KOPT-K1 (cell line): Measurements from ENCODE around the gene ENAH.

ENCODE experiments used
- H3K27ac ChIP-seq: fragments of 200-600 bp; sonication (generic); 2 replicates; pipeline ENCODE4 v1.5.1; 2016; ENCODE audit warnings: antibody characterized with exemption, mild to moderate bottlenecking, low read depth, low read length; ENCODE audit not compliant: poor library complexity, severe bottlenecking
- H3K36me3 ChIP-seq: fragments of 200-600 bp; sonication (generic); 2 replicates; pipeline ENCODE4 v1.5.1; 2017; ENCODE audit warnings: antibody characterized with exemption, mild to moderate bottlenecking, low read length, moderate library complexity; ENCODE audit not compliant: insufficient read depth
- H3K9me3 ChIP-seq: fragments of 200-600 bp; sonication (generic); 2 replicates; pipeline ENCODE4 v1.5.1; 2017; ENCODE audit warnings: antibody characterized with exemption, low read length, mild to moderate bottlenecking; ENCODE audit not compliant: insufficient read depth, poor library complexity, severe bottlenecking

The ENAH gene

GRCh38 chr1:225508538-225509375, 144.2 kb downstream of the ENAH start:
- no peak overlapping the region for H3K27ac ChIP-seq
- no peaks in the 10 kb centered on the region for H3K36me3 ChIP-seq
- H3K9me3 ChIP-seq, result no peaks in the 10 kb centered on the region

GRCh38 chr1:225506727-225507126, 146.2 kb downstream of the ENAH start:
- Histone ChIP-seq H3K27ac (no peak overlapping the region), H3K9me3 (no peaks in the 10 kb centered on the region), H3K36me3 (no peaks in the 10 kb centered on the region)

GRCh38 chr1:225504776-225505175, 148.1 kb downstream of the ENAH start:
- Histone ChIP-seq H3K27ac (no peak overlapping the region), H3K36me3 (no peaks in the 10 kb centered on the region), H3K9me3 (no peaks in the 10 kb centered on the region)

- no peak overlapping the region for H3K27ac ChIP-seq
- no peaks in the 10 kb centered on the region for H3K9me3 ChIP-seq
- H3K36me3 ChIP-seq, result no peaks in the 10 kb centered on the region
Observed at GRCh38 chr1:225500624-225501192, 152.2 kb downstream of the ENAH start.

- Histone ChIP-seq H3K27ac (no peak overlapping the region), H3K36me3 (no peaks in the 10 kb centered on the region), H3K9me3 (no peaks in the 10 kb centered on the region)
Observed at GRCh38 chr1:225498549-225499136, 154.3 kb downstream of the ENAH start.

GRCh38 chr1:225494789-225495359, 158.0 kb downstream of the ENAH start:
- no peaks in the 10 kb centered on the region for H3K36me3 ChIP-seq
- no peaks in the 10 kb centered on the region for H3K9me3 ChIP-seq
- no peak overlapping the region for H3K27ac ChIP-seq

- Histone ChIP-seq H3K9me3 (no peaks in the 10 kb centered on the region), H3K27ac (no peak overlapping the region), H3K36me3 (no peaks in the 10 kb centered on the region)
Observed at GRCh38 chr1:225493591-225494246, 159.2 kb downstream of the ENAH start.

GRCh38 chr1:225488676-225489075, 164.2 kb downstream of the ENAH start:
- Histone ChIP-seq H3K9me3 (no peaks in the 10 kb centered on the region), H3K36me3 (no peaks in the 10 kb centered on the region), H3K27ac (no peak overlapping the region)

- Histone ChIP-seq H3K9me3 (no peaks in the 10 kb centered on the region), H3K27ac (no peak overlapping the region), H3K36me3 (no peaks in the 10 kb centered on the region)
Observed at GRCh38 chr1:225486856-225487255, 166.1 kb downstream of the ENAH start.

- no peaks in the 10 kb centered on the region for H3K9me3 ChIP-seq
- H3K36me3 ChIP-seq, result no peaks in the 10 kb centered on the region
- H3K27ac ChIP-seq, result no peak overlapping the region
Observed at GRCh38 chr1:225485991-225486530, 166.9 kb downstream of the ENAH start.

GRCh38 chr1:225485226-225485625, 167.7 kb downstream of the ENAH start:
- H3K36me3 ChIP-seq, result no peaks in the 10 kb centered on the region
- no peak overlapping the region for H3K27ac ChIP-seq
- no peaks in the 10 kb centered on the region for H3K9me3 ChIP-seq

- H3K9me3 ChIP-seq, result no peaks in the 10 kb centered on the region
- no peaks in the 10 kb centered on the region for H3K36me3 ChIP-seq
- H3K27ac ChIP-seq, result no peak overlapping the region
Observed at GRCh38 chr1:225484657-225485214, 168.2 kb downstream of the ENAH start.

- Histone ChIP-seq H3K27ac (no peak overlapping the region), H3K9me3 (no peaks in the 10 kb centered on the region), H3K36me3 (no peaks in the 10 kb centered on the region)
Observed at GRCh38 chr1:225483818-225484656, 168.9 kb downstream of the ENAH start.

- H3K36me3 ChIP-seq, result no peaks in the 10 kb centered on the region
- no peak overlapping the region for H3K27ac ChIP-seq
- no peaks in the 10 kb centered on the region for H3K9me3 ChIP-seq
Observed at GRCh38 chr1:225482421-225482950, 170.4 kb downstream of the ENAH start.
